Measurements from ENCODE around the gene ZNF3.
A peak's percentile ranks its signal among the peaks of the same experiment; 100 is the strongest.

The ZNF3 gene

GRCh38 chr7:100107890-100108289, 26.4 kb upstream of the ZNF3 start:
- DNase-seq, result no peak

GRCh38 chr7:100107125-100107737, 25.7 kb upstream of the ZNF3 start:
- no peak for DNase-seq

GRCh38 chr7:100106633-100107032, 25.1 kb upstream of the ZNF3 start:
- no peak for DNase-seq

- no peak for DNase-seq
Observed at GRCh38 chr7:100105534-100105933, 24.0 kb upstream of the ZNF3 start.

GRCh38 chr7:100102950-100103840, 21.7 kb upstream of the ZNF3 start:
- no peak for DNase-seq

GRCh38 chr7:100101016-100101862, 19.7 kb upstream of the ZNF3 start, which contains the start of the genes AP4M1 and MCM7:
AP4M1 (plus strand) TSS chr7:100101643; CDS start chr7:100101715, 72 bp downstream.
MCM7 (minus strand) TSS chr7:100101397; CDS start chr7:100101294, 103 bp downstream.
- DNase-seq, result peak; percentile 100

GRCh38 chr7:100100420-100101015, 19.0 kb upstream of the ZNF3 start:
- DNase-seq, result peak; percentile 96

- no peak for DNase-seq
Observed at GRCh38 chr7:100099452-100099851, 17.9 kb upstream of the ZNF3 start.

GRCh38 chr7:100098913-100099312, 17.4 kb upstream of the ZNF3 start:
- DNase-seq, result no peak

- DNase-seq, result no peak
Observed at GRCh38 chr7:100095704-100096103, 14.2 kb upstream of the ZNF3 start.

- no peak for DNase-seq
Observed at GRCh38 chr7:100095289-100095688, 13.8 kb upstream of the ZNF3 start.

- DNase-seq, result no peak
Observed at GRCh38 chr7:100093925-100094486, 12.5 kb upstream of the ZNF3 start.

- no peak for DNase-seq
Observed at GRCh38 chr7:100093498-100093897, 12.0 kb upstream of the ZNF3 start.

- DNase-seq, result no peak
Observed at GRCh38 chr7:100093054-100093453, 11.5 kb upstream of the ZNF3 start.

GRCh38 chr7:100091411-100092181, 10.1 kb upstream of the ZNF3 start:
- peak; percentile 66 for DNase-seq

GRCh38 chr7:100090527-100091410, 9.2 kb upstream of the ZNF3 start:
- no peak for DNase-seq

- no peak for DNase-seq
Observed at GRCh38 chr7:100089458-100090196, 8.1 kb upstream of the ZNF3 start.

- DNase-seq, result peak; percentile 89
Observed at GRCh38 chr7:100088621-100089457, 7.3 kb upstream of the ZNF3 start, which contains the start of gene COPS6. COPS6 (plus strand) TSS chr7:100088969; CDS start chr7:100088991, 22 bp downstream.
